NCI-H187 (cell line): Measurements from ENCODE around the gene IL36A.

Experiments
- DNase-seq, 2 experiments: peaks; one replicate each; lab custom pipeline; 2025; lab: John Stamatoyannopoulos, UW

Gene IL36A, protein sequence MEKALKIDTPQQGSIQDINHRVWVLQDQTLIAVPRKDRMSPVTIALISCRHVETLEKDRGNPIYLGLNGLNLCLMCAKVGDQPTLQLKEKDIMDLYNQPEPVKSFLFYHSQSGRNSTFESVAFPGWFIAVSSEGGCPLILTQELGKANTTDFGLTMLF

DNA sequence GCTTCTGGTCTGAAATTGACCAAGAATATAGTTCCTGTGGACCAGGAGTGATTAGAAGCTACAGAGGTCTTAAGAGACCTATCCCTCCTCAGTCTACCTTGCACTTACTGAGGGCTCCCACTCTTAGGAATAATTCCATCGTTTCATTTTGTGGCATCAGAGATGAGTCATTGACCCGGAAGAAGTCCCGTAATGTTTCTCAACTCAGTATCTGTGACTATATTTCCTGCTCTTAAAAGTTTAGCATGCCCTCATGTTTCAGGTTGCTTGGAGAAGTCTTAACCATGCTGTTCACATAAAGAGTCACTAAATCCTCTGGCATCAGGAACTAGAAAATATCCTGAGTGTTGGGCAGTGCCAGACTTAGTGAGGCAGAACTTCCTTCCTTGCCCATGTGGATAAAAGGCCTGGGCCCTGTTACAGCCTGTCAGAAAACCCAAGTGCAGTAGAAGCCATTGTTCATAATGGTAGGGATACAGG lies at the start of gene IL36A:
TSS of gene IL36A (plus strand) at position 430 of the 480 bp plus-strand sequence. CDS start 413 bp downstream, outside the sequence.
- DNase-seq = no peak

DNA sequence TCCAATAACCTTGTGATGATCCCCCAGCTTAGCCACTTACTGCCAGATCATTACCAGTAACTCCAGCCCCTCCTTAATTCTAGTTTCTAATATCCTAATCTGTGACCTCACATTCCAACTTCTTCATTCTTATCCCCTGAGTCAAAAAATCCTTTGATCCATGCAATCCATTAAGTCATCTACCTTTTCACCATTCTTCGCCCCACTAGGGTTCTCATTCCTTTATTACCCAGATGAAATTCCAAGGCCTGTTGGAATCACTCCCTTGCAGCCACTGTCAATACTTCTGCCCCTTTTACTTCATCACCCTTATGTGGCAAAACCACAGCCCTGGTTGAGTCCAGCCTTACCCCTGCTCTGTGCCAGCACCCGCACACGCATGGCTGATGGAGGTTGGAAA lies 47.7 kb upstream of the IL36A start:
- DNase-seq = no peak

DNA sequence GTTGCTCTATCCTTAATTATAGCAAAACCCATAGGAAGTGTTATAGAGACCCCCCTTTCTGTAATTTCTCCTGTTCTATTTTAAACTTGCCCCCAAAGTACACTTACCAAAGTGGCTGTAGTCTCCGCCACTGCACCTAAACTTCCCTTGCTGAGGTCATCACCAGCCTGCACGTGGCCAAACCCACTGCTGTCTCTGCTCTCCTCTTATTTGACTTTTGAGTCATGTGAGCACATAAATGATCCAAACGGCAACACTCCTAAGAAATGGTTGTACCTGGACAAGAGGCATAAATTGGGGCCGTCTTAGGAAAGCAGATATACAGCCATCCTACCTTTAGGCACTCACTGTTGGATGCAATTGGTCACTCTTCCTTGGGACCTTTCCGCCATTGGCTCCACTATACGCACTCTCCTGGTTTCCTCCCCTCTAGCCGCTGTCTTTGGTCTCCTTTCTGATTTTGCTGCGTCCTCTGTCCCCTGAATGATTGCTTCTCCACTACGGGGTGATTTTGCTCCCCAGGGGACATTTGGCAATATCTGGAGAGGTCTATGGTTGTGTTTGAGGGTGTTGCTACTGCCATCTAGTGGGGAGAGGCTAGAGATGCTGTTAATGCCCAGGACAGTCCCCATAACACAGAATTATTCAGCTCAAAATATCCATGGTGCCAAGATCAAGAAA lies 46.7 kb upstream of the IL36A start:
- DNase-seq = no peak

DNA sequence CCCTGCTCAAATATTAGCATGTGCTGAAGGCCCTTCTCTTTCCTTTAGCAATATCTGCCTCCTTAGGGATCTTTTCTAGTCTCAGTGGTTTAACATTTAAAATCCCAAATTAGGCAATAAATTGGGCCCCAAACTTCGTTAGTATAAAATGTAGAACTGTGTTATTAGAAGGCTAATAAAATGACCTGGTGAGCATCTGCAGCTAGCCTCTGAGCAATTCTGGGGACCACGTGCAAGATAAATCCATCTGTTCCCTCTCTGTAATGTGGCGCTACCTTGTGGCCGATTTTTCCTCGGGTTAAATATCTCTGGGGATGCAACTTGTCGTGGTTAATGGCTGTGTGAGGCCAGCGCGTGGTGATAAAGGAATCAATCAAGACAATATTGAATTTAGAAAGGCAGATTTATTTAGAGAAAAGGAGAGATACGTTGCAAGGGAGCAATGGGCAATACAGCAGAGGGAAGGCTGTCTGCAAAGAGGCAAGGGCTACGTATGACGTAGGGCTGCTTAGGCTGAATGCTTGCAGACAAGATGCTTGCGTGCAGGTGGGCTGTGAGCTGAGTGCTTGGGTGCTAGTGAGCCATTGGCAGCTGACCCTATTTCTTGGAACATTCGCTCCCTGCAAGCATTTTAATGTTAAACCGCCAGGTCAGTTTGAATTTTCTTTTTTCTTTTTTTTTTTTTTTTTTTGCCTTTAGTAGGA lies 46.0 kb upstream of the IL36A start:
- no peak for DNase-seq

DNA sequence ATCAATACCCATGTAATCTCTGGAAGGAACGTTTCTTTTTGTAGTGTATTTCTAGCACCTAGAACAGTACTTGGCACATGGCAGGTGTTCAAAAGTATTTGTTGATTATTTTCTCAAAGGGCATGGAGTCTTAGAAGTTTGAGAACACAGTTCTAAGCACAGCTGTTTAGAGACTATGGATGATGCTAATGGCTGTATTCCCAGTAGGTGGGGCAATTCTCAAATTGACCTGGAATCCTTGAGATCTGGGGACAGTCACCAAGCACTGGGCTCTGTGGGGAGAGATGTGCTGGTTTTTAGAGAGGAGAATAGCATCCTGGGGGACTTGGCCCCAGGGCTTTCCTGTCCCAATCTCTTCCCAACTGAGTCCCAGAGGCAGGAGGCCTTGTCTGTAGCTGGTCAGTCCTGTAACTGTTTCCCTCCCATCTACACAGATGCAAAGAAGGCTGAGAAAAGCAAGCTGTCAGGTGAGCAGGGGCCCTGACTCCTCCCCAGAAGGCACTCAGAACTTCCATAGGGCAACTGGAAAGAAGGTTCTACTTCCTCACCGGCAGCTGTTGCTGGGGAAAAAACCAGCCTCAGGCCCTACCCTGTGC lies 44.9 kb upstream of the IL36A start:
- no peak for DNase-seq

DNA sequence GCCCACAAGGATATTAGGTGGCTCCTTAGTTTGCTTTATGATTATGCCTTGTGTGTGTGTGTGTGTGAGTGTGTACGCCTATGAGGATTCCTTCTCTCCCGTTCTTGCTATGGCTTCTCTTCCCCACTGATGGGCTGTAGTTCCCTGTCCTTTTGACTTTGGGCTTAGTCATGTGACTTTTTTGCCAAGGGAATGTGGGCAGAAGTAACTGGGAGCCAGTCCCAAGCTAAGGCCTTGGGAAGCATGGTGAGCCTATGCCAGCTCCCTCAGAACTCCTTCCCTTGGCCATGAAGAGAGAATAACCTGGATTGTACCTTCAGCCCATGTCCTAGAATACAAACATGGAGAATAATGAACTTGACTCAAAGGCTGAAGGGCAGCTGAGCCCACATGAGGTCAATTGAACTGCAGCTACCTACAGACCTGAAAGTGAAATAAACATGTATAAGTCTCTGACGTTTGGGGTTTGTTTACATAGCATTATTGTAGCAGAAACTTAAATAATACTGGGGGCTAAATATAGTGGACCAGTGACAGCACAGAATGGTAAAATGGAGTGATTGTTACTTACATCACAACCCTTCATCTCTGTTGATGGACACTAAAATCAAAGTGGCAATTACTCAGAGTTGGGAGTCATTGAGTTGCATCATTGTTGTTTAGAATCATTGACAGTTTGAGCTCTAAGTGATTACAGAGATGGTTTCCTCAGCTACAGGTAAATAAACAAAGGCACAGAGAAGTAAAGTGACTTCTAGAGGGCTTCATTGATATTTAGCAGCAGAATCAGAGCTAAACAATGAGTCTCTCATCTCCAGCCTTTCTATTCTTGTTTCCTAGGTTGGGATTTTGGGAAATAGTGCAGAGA lies 42.7 kb upstream of the IL36A start:
- no peak for DNase-seq

DNA sequence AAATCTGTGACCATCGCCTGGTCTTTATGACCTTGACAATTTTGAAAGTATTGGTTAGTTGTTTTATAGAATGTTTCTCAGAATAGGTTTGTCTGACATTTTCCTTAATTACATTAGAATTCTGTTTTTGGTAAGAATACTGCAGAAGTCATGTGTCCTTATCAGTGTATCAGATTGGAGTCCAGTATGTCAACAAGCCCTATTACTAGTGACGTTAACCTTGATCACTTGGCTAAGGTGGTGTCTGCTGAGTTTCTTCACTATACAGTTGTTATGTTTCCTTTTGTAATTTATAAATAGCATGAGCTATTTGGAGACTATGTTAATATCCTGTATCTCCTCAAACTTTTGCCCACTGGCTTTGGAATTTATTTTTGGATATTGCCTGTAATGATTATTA lies 38.2 kb upstream of the IL36A start:
- no peak for DNase-seq

DNA sequence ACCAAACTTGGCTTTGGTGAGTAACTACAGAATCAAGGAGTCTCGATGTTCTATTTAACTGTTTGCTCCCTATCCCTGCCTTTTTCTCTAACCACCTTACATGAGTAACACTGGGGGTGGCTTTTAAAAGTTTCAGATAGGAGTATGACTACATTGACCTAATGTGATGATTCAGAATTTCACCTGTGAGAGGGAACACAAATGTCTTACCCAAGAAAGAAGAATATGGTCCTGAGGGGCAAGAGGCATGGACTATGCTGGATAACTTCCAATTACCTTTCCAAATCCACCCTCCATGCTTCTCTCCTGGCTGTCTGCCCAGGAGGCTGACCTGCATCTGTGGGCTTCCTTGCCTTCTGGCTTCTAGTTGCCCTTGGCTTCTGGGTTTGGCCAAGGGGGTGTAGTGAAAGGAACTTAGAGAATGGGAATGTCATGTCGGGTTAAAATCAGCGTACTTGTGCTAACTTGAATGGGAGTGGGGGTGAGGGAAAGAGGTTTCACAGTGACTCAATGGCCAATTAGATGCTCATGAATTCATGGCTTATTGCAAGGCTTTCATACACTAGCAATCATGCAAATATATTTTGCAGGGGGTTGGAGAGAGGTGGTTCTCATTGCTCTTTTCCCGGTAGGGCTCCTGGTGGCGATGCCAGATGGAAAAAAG lies 32.7 kb upstream of the IL36A start:
- no peak for DNase-seq

DNA sequence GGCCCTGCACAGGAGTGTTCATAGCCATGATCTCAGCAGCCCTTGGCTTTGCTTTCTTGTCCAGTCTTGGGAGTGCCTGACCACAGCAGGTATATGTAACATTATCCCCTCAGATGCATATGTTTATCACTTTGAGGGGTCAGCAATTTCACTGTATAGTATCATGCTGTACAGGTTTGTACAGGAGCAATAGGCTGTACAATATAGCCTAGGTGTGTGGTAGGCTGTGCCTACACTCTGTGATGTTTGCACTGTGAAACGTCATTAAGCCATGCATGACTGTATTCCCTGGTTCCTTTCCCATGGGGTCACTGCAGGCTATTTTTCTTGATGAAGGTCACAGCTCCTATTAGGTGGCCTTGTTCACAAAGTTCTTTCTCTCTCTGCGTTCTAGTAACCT lies 32.1 kb upstream of the IL36A start:
- no peak for DNase-seq

DNA sequence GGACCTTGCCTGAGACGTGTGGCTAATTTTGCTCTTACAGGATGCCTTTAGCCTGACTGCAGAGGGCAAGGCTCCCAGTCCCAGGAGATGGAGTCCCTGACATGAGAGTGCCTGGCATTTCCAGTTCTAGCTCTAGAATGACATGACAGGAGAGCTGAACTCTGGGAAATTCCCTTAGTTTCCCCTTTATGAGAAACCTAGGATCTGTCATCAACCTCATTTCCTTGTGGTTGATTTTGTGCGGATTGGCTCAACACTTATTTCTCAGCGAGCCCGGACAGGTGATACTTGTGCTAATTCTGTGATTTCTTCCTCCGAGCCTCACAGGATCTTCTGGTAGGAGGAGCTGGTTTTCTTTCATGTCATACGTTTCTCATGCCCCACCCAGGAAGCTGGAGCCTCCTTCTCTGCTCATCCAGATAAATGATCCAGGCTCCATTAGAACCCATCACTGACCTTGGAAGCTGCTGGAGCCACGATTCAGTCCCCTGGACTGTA lies 27.7 kb upstream of the IL36A start, which contains the start of gene IL36G:
TSS of gene IL36G (plus strand) at position 448 of the 498 bp plus-strand sequence. CDS start 633 bp downstream, outside the sequence.
- DNase-seq = no peak

DNA sequence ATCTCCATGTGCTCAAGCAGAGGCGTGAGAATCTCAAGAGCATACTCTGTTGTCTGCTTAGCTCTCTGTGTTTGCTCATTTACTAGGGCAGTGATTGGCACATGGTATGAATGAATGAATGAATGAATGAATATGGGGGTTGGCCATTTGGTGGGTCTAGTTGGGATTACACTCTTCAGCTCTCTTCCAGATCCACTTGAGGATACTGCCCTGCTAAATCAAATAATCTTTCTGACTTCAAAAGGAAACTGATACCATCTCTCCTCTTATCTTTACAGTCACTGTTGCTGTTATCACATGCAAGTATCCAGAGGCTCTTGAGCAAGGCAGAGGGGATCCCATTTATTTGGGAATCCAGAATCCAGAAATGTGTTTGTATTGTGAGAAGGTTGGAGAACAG lies 25.5 kb upstream of the IL36A start:
- DNase-seq = no peak

DNA sequence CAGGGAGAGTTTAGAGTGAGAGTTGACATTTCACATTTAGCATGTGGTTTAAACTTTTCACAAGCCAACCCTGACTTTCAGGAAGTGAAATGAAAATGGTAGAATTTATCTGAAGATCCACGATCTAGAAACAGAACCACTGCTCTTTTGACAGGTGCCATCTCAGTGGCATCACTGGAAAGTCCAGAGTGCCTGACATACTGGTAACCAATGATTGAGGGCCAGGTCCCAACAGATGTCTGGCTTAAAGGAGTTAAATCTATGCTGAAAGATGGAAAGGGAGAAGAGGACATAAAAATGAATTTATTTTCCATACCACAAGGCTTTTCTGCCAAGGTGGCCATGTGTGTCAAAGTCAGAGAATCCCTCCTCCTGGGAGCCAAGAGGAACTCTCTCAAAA lies 24.7 kb upstream of the IL36A start:
- no peak for DNase-seq

DNA sequence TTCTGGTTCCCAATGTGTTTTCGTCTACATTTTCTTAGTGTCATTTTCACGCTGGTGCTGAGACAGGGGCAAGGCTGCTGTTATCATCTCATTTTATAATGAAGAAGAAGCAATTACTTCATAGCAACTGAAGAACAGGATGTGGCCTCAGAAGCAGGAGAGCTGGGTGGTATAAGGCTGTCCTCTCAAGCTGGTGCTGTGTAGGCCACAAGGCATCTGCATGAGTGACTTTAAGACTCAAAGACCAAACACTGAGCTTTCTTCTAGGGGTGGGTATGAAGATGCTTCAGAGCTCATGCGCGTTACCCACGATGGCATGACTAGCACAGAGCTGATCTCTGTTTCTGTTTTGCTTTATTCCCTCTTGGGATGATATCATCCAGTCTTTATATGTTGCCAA lies 20.2 kb upstream of the IL36A start:
- DNase-seq = no peak

DNA sequence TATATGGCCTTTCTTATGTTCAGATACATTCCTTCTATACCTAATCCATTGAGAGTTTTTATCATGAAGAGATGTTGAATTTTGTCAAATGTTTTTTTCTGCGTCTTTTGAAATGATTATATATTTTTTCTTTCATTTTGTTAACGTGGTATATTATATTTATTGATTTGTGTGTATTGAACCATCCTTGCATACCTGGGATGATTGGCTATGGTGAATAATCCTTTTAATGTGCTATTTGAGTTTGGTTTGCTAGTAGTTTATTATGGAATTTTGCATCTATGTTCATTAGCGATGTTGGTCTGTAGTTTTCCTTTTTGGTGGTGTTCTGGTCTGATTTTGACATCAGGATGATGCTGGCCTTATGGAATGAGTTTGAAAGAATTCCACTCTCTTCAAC lies 15.6 kb upstream of the IL36A start:
- DNase-seq = no peak

DNA sequence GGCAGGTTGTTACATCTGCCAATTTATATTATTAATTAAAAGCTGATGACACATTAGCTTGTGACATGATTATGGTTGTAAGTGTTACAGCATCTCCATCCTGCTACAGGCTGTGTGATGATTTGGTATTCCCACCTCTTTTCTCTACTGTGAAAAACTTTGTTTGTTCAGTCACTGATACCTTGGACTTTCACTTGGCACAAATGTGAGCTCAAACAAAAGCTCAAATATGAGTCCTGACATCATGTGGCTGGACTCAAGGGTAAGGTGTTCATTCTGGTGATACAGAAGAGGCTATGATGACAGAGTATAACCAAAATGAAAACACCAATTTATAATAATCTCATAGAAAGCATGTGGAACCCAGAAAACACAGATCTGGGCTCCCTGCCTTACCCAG lies 11.4 kb upstream of the IL36A start:
- DNase-seq = no peak

DNA sequence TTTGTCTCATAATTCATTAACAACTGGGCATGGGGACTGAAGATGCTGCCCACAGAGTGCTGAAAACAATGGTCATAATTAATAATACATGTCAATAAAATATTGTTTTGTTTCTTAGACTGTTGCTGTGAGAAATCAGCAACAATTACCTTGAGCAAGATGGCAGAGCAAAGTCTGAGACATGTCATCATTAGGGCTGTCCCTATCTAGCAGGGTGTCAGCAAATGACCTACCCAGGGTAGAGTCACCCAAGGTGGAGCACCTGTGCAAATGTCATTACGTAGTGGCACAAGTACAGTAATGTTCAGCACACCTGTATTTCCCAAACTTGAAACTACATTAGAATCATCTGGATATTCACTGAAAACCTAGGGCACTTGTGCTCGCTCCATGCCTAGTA lies 10.6 kb upstream of the IL36A start:
- no peak for DNase-seq

DNA sequence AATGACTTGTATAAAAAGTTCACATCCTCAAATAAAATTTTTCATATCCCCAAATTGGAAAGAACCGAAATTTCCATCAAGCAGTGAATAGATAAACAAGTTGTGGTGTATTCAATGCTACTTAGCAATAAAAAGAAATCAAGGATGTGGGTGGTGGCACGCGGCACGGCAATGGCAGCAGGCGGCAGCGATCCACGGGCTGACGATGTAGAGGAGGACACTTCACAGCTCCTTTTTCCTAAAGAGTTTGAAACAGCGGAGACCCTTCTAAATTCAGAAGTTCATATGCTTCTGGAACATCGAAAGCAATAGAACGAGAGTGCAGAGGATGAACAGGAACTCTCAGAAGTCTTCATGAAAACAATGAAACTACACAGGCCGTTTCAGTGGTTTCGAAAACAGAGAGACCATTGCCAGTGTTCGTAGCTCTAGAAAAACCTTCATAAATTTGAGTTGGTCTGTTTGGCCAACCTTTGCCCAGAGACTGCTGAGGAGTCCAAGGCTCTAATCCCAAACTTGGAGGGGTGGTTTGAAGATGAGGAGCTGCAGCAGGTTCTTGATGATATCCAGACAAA lies 9.8 kb upstream of the IL36A start:
- DNase-seq = no peak

DNA sequence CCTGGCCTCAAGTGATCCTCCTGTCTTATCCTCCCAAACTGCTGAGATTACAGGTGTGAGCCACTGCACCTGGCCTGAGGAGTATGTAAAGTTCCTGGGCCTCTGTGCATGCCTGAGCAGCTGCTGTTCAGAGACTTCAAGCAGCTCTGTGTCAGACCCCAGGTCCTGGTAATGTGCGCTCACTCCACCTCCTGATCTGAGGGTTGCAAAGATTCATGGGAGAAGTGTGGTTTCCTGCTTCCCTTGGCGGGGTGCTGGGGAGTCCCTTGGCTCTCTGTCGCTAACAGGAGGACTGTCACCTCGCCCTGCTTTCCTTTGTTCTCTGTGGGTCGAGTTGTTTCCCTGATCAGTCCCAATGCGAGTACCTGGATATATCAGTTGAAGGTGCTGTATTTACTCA lies 8.6 kb upstream of the IL36A start:
- DNase-seq = no peak

DNA sequence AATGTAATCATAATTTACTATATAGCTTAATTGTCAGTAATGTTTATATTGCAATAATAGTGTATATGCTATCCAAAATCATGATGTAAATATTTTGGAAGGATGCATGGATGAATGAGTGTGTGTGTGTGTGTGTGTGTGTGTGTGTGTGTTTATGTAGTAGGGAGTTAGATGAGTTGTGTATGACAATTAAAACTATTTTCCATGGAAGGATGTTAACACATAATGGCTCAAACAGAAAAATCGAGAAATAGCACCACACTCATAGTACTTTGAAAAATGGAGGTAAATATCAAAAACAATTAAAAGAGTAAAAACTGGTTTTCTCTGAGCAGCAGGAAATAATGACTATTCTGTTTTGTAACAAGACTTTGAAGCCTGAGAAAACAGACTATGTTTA lies 8.1 kb upstream of the IL36A start:
- DNase-seq = no peak

DNA sequence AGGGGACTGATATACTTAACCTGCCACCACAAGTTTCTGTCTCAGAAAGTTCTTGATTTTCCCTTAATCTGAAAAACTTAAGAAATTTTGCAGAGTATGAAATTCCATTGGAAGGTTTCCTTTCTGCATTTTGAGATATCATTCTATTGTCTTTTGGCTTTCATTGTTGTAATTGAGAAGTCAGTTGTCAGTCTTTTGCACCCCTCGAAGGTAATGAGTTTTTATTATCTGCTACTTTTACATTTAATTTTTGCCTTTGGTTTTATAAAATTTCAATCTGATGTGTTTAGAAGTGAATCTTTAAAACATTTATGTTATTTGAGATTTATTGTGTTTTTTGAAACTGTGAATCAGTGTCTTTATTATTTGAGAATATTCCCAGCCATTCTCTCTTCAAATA lies 4.8 kb upstream of the IL36A start:
- DNase-seq = no peak

DNA sequence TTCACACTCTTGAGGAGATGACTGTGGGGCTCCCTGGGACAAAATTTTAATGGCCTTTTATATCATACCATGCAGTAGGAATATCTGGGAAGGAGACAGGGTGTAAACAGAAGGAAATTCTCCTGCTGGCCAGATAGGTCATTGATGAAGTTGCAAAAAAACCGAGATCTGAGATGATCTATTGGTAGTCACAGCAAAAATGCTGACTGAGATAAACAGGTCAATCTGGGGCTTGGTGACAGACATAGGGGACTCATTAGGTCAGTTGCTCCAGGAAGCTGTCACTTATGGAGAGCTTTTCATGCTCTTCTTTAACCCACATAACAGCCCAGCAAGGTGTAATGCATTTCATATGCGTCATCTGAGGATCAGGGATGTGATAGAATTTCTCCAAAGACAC lies 2.6 kb upstream of the IL36A start:
- DNase-seq = no peak
